Osteoblast (primary cell): ENCODE results near the gene POU5F1. TPM values are rescaled to one million over a fixed set of nuclear protein-coding genes. Genes with fewer than 3 reads are reported as not detected.
"Not testable (repeated sequence)": the region's sequence is repeated elsewhere in the genome, so short reads cannot be mapped to it uniquely, and the experiment has no call there.

Experiments used
- DNase-seq: peaks from one replicate; pipeline ENCODE4 v3.0.0; 2011; ENCODE audit warnings: low spot score, mixed read lengths; ENCODE audit not compliant: insufficient read length; ENCODE audit errors: missing footprints
- H2AFZ ChIP-seq: 2 replicates; pipeline ENCODE4 v1.6.0; 2011; ENCODE audit warnings: mild to moderate bottlenecking, low read length
- H3K27ac ChIP-seq: 2 replicates; pipeline ENCODE4 v1.5.1; 2011; ENCODE audit warnings: mild to moderate bottlenecking, low read depth, low read length, moderate library complexity
- H3K27me3 ChIP-seq: 2 replicates; pipeline ENCODE4 v1.6.0; 2012; ENCODE audit warnings: mild to moderate bottlenecking, control low read depth, inconsistent platforms, low read length, moderate library complexity; ENCODE audit not compliant: insufficient read depth
- H3K36me3 ChIP-seq: 2 replicates; pipeline ENCODE4 v1.5.1; 2011; ENCODE audit warnings: mild to moderate bottlenecking, low read length, control low read depth, moderate library complexity; ENCODE audit not compliant: insufficient read depth
- H3K4me1 ChIP-seq: 2 replicates; pipeline ENCODE4 v1.5.1; 2011; ENCODE audit warnings: mild to moderate bottlenecking, low read length, control low read depth, moderate library complexity; ENCODE audit not compliant: insufficient read depth
- H3K4me2 ChIP-seq: 2 replicates; pipeline ENCODE4 v1.6.0; 2011; ENCODE audit warnings: mild to moderate bottlenecking, low read length; ENCODE audit not compliant: insufficient read depth
- H3K4me3 ChIP-seq: fragments of 200-600 bp; sonication (generic); 3 replicates; pipeline ENCODE4 v1.5.1; 2012; ENCODE audit warnings: mild to moderate bottlenecking, low read length, inconsistent platforms; ENCODE audit not compliant: insufficient read depth
- H3K79me2 ChIP-seq: 2 replicates; pipeline ENCODE4 v1.6.0; 2012; ENCODE audit warnings: mild to moderate bottlenecking, low read length, control low read depth, inconsistent platforms; ENCODE audit not compliant: insufficient read depth
- H3K9me3 ChIP-seq: 2 replicates; pipeline ENCODE4 v1.5.1; 2011; ENCODE audit warnings: low read depth, low read length, control low read depth
- H4K20me1 ChIP-seq: 2 replicates; pipeline ENCODE4 v1.6.0; 2012; ENCODE audit warnings: mild to moderate bottlenecking, low read length, control low read depth; ENCODE audit not compliant: insufficient read depth
- CTCF ChIP-seq: IDR thresholded peaks from 2 replicates; pipeline ENCODE4 v1.5.1; 2011; ENCODE audit warnings: mild to moderate bottlenecking, low read depth, low read length, moderate library complexity; ENCODE audit errors: extremely low read depth
- total RNA-seq: library from RNA; depleted of rRNA; stranded (reverse); fragments of >200 nt; gene quantifications from 2 replicates; pipeline ENCODE4 v1.2.3, GENCODE V29; 2012

Gene POU5F1
- total RNA-seq, result 0.29 and 2.5 TPM in 2 replicates

- Histone ChIP-seq H3K36me3 (no peaks in the 10 kb centered on the region), H3K4me1 (no peaks in the 10 kb centered on the region), H3K9me3 (no peaks in the 10 kb centered on the region), H3K27ac (no peak within 1 kb of the TSS), H2AFZ (no peak within 1 kb of the TSS), H3K4me3 (no peak within 1 kb of the TSS), H3K4me2 (no peak within 1 kb of the TSS), H3K27me3 (no peaks in the 10 kb centered on the region), H4K20me1 (no peaks in the 10 kb centered on the region), H3K79me2 (no peaks in the 10 kb centered on the region)
- DNase-seq, result no peak
- TF ChIP-seq CTCF, result no peak
These were observed at the start of gene POU5F1 for GRCh38 chr6:31170600-31170881. Gene POU5F1, minus strand, starts transcription at chr6:31170682. Its CDS starts 62 bp downstream, at chr6:31170620.

- DNase-seq, result no peak
These were observed 45.9 kb upstream of the POU5F1 start for GRCh38 chr6:31216208-31216898.

GRCh38 chr6:31215216-31215615 lies 44.7 kb upstream of the POU5F1 start:
- not testable (repeated sequence) for DNase-seq, H3K79me2 ChIP-seq
- peaks cover 11% of the 10 kb centered on the region for H3K27me3 ChIP-seq

More at GRCh38 chr6:31216208-31216898, 45.9 kb upstream of the POU5F1 start:
- Histone ChIP-seq H3K4me3 (no peak overlapping the region), H3K4me2 (no peak overlapping the region), H3K27me3 (peaks cover 8% of the 10 kb centered on the region), H2AFZ (no peak overlapping the region), H3K4me1 (no peaks in the 10 kb centered on the region), H3K36me3 (no peaks in the 10 kb centered on the region), H3K27ac (no peak overlapping the region), H4K20me1 (no peaks in the 10 kb centered on the region), H3K79me2 (no peaks in the 10 kb centered on the region), H3K9me3 (no peaks in the 10 kb centered on the region)
- TF ChIP-seq CTCF, result no peak

GRCh38 chr6:31214516-31214915 lies 44.0 kb upstream of the POU5F1 start:
- Histone ChIP-seq H3K79me2 (no peaks in the 10 kb centered on the region), H3K4me1 (no peaks in the 10 kb centered on the region), H3K4me2 (no peak overlapping the region), H3K4me3 (no peak overlapping the region), H3K27me3 (peaks cover 11% of the 10 kb centered on the region), H3K27ac (no peak overlapping the region), H3K36me3 (no peaks in the 10 kb centered on the region), H4K20me1 (no peaks in the 10 kb centered on the region), H2AFZ (no peak overlapping the region), H3K9me3 (no peaks in the 10 kb centered on the region)
- no peak for DNase-seq
- no peak for TF ChIP-seq CTCF

More at GRCh38 chr6:31215216-31215615, 44.7 kb upstream of the POU5F1 start:
- H3K4me2 ChIP-seq, H3K4me1 ChIP-seq, H3K36me3 ChIP-seq, H4K20me1 ChIP-seq, H3K27ac ChIP-seq, H3K4me3 ChIP-seq, H3K9me3 ChIP-seq, H2AFZ ChIP-seq: not testable (repeated sequence)
